Measurements from ENCODE around the gene INTS3.

- no peak for TF ChIP-seq POLR2AphosphoS5 (IDR thresholded peaks at IDR 0.05; ENCODE audit: borderline replicate concordance, low read depth, low read length)
- no peak for TF ChIP-seq EZH2 (IDR thresholded peaks at IDR 0.05)
- TF ChIP-seq FOXP2 (optimal IDR thresholded peaks at IDR 0.05; ENCODE audit: control extremely low read depth, extremely low read length, insufficient read depth), result no peak
These were observed 14.1 kb downstream of the INTS3 start for GRCh38 chr1:153741986-153742385.

Measured in SK-N-MC (cell line).